Midbrain (tissue), 1 donor: Measurements from ENCODE around the gene USP49.

ENCODE experiments used
- DNase-seq: peaks from one replicate; lab custom pipeline; 2025; lab: John Stamatoyannopoulos, UW

Gene USP49

DNA sequence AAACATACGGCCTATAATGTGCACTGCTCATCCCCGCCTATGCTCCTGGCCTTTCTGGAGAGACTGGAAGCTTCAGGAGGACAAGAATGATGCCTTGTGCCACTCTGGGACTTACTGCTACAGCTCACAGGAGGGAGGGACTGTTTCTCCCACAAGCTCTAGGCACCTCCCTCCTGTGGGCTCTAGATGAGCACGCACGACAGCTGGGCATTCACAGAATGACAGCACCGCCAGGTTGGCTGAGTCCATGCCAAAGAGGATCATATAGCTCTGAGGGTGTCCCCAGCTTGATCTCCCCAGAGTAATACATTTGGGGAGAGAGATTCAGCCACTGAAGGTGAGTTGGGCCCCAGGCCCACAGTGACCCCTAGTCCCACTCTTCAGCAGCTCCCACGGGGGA is 137.9 kb downstream of the USP49 start:
- no peak for DNase-seq

DNA sequence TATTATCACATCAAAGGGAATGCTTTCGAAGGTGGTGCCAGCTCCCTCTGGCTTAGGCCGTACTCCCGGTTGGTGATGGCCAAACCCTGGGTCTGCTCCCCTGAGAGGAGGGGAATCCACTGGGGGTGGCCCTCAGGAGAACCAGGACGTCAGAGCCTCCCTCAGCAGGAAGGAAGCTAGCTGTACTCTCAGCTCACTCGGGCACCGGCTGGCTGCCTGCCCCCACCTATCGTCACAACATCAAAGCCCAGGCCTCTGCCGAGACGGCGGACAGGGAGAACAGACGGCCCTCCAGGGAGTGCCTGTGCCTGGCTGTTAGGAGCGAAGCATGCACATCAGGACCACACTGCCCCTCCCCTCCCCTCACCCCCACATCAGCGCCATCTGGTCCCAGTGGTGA is 138.8 kb downstream of the USP49 start:
- no peak for DNase-seq

DNA sequence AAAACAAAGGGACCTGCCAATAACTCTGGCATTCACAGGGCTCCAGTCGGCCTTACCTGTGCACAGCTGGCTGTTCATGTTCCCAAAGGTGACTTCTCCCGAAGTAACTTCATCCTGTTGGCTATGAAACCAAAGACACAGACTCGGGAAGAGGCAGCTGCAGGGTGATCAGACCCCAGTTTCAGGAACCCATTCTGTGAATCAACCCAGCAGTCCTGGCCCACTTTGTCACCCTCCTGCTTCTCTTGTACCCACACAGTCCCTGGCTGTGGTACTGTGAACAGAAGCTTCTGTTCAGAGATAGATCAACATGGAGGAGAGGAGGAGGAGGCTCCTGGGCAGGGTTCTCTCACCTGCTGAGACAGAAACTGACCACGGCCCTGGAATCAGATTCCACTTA is 139.3 kb downstream of the USP49 start:
- DNase-seq: no peak

DNA sequence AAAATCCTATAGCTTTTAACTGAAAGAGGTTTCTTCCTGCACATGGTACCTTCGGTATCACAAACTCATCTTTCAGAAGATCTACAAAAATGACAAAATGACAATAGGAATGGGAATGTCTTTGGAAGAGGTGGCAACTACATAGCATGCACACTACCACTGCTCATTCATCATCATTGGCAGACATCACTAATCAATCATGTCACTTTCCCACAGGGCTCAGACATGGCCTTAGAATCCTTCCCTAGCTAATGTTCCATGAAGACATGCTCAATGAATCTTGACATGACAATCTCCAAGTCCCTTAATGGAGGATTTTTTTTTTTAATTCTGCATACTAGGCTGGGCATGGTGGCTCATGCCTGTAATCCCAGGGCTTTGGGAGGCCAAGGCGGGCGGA is 144.8 kb downstream of the USP49 start:
- DNase-seq: no peak

DNA sequence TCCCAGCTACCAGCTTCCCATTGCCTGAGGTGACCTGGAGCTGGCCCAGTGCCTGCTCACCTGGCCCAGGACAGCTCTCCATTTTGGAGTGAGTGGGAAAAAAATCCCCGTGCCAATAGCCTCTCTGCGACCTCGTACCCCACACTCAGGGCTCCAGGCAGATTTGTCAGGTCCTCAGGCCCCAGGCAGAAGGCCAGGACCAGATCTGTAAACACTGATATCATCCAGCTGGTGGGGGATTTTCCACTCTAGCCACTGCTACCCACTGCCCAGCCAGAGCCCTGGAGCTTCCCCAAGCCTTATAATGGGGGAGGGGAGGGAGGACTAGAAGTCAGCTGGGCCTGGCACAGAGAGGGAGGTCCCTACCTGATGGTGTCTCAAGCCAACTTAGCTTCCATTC is 146.6 kb downstream of the USP49 start:
- no peak for DNase-seq

DNA sequence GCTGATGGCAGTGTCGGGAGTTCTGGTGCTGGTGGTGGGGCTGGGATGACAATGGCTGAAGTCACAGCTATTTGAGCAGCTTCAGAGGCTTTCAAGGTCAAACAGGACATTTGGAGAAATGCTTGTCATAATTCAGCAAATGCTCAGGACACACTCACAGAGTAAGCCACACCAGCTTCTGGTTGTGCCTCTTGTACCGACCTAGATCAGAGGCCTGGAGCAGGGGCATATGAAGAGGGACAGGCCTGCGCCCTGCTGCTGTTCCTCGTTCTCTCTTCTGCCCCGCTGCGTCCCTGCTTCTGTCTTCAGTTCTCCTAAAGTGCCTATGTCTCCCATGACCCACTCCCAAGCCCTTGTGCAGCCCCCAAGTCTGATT is 147.1 kb downstream of the USP49 start:
- no peak for DNase-seq

DNA sequence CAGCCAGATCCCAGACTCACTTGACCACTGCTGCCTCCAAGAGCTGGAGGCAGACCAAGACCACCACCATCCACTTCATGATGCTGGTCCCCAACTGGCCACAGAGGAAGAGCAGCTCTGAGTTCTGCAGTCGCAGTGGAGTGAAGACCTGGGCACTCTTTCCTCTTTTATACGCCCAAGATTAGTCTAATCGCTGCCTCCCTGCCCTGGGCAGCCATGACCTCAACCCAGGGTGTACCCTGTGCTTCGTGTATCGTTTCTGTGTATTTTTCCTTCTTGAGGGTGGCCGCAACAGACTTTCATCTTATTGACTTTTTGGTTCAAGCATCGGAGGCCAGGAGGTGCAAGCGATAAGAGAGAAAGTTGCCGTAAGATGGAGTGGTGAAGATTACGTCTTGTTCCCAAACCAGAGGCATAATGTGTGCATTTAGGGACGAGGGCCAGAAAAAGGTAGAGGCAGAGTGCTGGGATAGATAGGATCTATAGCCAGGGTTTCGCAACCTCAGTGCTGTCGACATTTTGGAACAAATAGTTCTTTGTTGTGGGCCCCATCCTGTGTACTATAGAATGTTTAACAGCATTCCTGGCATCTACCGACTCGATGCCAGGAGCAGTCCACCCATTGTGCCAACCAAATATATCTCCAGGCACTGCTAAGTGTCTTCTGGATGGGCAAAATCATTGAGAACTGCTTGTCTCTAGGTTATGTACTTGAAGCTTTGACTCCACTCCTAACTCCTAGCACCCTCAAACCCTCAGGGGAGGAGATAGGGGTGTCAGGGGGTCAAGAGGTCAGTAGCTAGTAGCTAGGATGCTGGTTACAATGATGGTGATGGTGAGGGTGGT is 147.7 kb downstream of the USP49 start, which contains the start of gene PGC:
TSS of gene PGC (minus strand) at position 142 of the 846 bp plus-strand sequence. CDS start at position 79, 63 bp downstream.
- DNase-seq: no peak

DNA sequence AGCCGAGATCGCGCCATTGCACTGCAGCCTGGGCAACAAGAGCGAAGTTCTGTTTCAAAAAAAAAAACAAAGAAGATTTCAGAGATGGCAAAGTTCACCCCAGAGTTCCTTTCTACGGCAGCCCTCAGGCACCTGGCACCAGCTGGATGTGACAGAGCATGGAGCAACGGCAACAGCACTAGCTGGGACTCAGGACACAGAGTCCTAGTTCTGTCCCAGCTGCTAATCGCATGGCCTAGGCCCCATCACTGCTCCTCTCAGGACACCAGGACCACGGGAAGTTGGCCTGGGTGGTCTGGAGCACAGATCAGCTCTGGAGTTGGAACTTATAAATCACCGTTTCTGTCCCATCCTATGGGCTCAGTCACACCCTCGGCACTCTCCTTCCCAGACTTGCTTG is 149.1 kb downstream of the USP49 start:
- no peak for DNase-seq

DNA sequence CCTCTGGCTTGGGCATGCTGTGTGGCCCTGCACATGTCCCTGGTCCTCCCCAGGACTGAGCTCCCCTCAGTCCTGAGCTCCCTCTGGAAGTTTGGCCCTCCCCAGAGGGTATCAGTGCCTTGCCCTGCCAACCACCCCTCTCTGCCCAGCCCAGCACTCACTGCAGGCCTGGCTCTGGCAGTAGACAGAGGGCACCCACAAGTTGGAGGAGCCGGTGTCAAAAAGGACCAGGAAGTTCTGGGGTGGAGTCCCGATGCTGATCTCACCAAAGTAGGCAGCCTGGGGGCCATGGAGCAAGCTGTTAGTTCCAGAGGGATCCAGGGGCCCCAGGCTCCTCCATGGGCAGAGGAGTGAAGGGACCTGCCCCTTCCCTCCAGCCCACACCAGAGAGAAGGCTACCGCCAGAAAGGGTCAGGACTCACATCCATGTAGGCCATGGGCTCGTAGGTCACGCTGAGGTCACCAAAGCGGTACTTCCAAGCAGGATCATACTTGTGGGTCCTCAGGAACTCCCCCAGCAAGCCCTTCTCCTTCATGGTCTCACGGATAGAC is 150.9 kb downstream of the USP49 start:
- DNase-seq: no peak

DNA sequence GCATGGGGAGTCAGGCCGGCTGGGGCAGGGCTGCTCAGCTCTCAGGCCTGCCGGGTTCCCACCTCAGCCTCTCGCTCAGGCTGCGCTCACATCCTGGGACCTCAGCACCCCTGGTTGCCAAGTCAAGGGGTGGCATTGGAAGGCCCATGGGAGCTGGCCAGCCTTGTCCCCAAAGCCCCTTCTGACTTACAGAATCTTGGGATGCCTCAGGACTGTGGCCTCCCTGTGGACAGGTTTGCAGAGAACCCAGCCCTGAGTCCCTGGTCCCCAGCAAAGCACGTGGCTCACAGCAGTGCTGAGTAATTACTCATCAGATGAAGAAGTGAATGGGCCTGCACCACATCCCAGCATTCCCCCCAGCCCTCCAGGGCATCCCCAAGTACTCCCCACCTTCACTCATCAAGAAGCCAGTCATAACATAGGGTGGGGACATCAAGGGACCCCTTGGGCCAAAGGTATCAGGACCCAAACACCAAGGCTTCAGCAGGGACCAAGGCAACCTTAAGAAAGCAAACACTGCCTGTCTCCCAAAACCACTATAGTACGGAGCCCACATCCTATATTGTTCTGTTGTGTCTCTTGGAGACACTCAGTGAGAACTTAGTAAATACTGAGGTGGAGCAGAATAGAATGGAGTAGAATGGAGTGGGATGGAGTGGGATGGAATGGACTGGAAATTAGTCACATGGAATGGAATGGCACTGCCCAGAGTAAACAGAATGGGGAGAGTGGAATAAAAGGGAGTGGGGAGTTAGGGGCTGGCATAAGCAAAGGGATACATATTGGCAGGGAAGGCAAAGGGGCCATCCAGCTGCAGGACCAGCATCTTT is 151.6 kb downstream of the USP49 start:
- no peak for DNase-seq

DNA sequence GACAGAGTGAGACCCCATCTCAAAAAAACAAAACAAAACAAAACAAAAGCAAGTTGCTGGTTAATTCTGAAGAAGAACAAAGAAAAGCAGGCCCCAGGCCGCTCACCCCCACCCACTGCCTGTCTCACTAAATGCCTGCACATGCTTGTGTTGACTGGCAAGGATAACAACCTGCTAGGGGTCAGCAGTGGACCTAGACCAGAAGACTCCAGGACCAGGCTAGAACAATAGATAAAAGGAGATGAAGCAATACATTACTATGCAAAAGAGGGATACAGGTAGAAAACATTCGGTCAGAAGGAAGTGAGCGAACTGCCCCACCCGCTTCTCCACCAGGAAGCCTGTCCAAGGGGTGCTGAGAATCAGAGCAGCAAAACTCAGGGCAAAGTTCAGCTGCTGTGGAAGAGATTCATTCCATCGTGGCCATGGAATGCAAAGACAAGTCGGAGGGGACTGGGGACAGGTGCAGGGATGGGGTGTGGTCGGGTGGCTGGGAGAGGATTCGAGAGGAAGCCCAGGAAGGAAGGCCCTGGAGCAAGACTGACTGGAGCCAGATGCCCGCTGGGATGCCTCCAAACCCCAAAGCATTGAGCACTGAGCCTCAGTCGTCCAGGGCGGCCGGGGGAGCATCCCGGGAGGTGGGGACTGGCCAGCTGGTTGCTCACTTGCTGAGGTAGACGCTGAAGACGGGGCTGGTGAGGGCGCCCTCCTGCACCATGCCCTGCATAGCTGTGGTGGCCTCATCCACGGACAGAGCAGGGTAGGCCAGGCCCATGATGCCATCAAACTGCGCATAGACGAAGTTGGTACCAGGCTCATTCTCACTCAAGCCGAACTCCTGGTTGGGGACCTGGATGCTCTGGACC is 153.3 kb downstream of the USP49 start:
- no peak for DNase-seq

DNA sequence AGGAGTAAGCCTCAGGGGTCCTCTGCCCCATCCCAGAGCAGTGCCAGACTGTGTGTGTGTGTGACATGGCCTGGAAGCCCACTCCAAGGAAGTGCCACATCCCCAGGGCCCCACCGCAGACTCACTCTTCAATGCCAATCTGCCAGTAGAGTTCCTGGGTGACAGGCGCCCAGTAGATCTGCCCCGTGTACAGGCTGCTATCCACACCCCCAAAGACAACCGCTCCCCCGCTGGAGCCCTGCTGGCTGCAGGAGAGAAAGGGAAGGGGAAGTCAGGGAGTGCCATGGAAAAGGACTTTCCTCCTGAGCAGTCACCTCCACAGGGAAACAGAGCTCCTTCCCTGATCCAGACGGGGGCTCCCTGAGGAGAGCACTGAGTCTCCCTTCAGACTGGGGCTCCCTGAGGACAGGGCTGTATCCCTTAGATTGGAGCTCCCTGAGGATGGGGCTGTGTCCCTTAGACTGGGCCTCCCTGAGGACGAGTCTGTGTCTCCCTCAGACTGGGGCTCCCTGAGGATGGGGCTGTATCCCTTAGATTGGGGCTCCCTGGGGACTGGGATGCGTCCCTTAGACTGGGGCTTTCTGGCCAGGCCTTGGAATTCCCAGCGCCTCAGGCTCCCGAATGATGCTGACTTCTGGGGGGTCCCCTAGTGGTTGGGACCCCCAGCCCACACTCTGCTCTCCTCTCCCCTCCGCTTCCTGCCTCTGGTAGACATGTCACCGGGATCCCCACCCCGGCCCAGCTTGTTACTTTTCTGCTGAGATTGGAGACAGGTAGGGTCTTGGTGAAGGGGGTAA is 154.6 kb downstream of the USP49 start:
- DNase-seq: no peak
